GM12878 (cell line): Measurements from ENCODE around the gene RGS18. TPM values are rescaled to one million over a fixed set of nuclear protein-coding genes. Genes with fewer than 3 reads are reported as not detected.

Source experiments
- ATAC-seq: fragments of 200-7000 bp; cut with Tn5 transposase; 3 replicates; pipeline ENCODE4 v1.9.1; 2020; ENCODE audit warnings: mild to moderate bottlenecking, moderate library complexity
- BruUV-seq: library from RNA; stranded (reverse); fragments of 400-500 nt; replicated peaks from 2 replicates; lab custom pipeline; 2021; lab: Mats Ljungman, UMichigan
- CTCF ChIA-PET: fragments of 300-600 bp; sonication (Branson Sonifier 250); formaldehyde crosslinking; extraction: SDS; loops from one replicate; lab custom pipeline; 2021; ENCODE audit warnings: inconsistent platforms; lab: Yijun Ruan, JAX
- POLR2A ChIA-PET: fragments of 350-600 bp; formaldehyde crosslinking; extraction: SDS; loops from one replicate; lab custom pipeline; 2021; ENCODE audit warnings: inconsistent platforms; lab: Charles Lee
- RAD21 ChIA-PET: fragments of 300-600 bp; sonication (Branson Sonifier 250); formaldehyde crosslinking; loops from one replicate; lab custom pipeline; 2023; ENCODE audit warnings: antibody characterized with exemption; ENCODE audit not compliant: unreplicated experiment; lab: Charles Lee
- SMC1A ChIA-PET: fragments of 300-600 bp; sonication (Branson Sonifier 250); formaldehyde crosslinking; loops from one replicate; lab custom pipeline; 2023; ENCODE audit not compliant: unreplicated experiment, uncharacterized antibody; lab: Charles Lee
- DNase-seq: peaks from one replicate; pipeline ENCODE4 v3.0.0-alpha.2; 2011; ENCODE audit warnings: low read depth, low spot score
- FAIRE-seq: peaks from 3 replicates; lab custom pipeline; 2011; peaks lifted over from hg19 to GRCh38; lab: Jason Lieb, UNC
- H2AFZ ChIP-seq: 2 replicates; pipeline ENCODE4 v1.6.0; 2011; ENCODE audit warnings: low read depth, low read length, control low read depth; ENCODE audit not compliant: control insufficient read depth
- H3K27ac ChIP-seq: 2 replicates; pipeline ENCODE4 v1.5.1; 2011; ENCODE audit warnings: control low read depth; ENCODE audit not compliant: control insufficient read depth, insufficient read depth
- H3K27me3 ChIP-seq, 2 experiments: replicated peaks in 1 of 2; 2 replicates each; pipeline versions ENCODE4 v1.6.0 to v1.6.1; 2011; ENCODE audit warnings: low read length in 1 of 2; ENCODE audit not compliant: control insufficient read depth in 2 of 2, insufficient read depth in 2 of 2
- H3K36me3 ChIP-seq, 2 experiments: 2 replicates each; pipeline ENCODE4 v1.5.1; 2011; ENCODE audit warnings: low read length in 1 of 2; ENCODE audit not compliant: control insufficient read depth in 2 of 2, insufficient read depth in 2 of 2
- H3K4me1 ChIP-seq: 2 replicates; pipeline ENCODE4 v1.6.1; 2011; ENCODE audit warnings: mild to moderate bottlenecking, low read length, moderate library complexity, mixed read lengths; ENCODE audit not compliant: control insufficient read depth, insufficient read depth
- H3K4me2 ChIP-seq: 2 replicates; pipeline ENCODE4 v1.6.0; 2011; ENCODE audit warnings: control low read depth; ENCODE audit not compliant: control insufficient read depth, insufficient read depth
- H3K4me3 ChIP-seq: fragments of 200-600 bp; sonication (generic); 2 replicates; pipeline ENCODE4 v1.5.1; 2016
- H3K79me2 ChIP-seq: 2 replicates; pipeline ENCODE4 v1.6.0; 2011; ENCODE audit warnings: low read length; ENCODE audit not compliant: control insufficient read depth, insufficient read depth
- H3K9ac ChIP-seq: 2 replicates; pipeline ENCODE4 v1.8.0; 2011; ENCODE audit warnings: low read length, control low read depth, mixed read lengths; ENCODE audit not compliant: control insufficient read depth, insufficient read depth
- H3K9me3 ChIP-seq: replicated peaks from 3 replicates; pipeline ENCODE4 v1.5.1; 2011; ENCODE audit warnings: mild to moderate bottlenecking, low read length; ENCODE audit not compliant: control insufficient read depth, insufficient read depth
- H4K20me1 ChIP-seq: 2 replicates; pipeline ENCODE4 v1.6.0; 2011; ENCODE audit not compliant: control insufficient read depth, insufficient read depth
- CUX1 ChIP-seq: IDR thresholded peaks from 2 replicates; pipeline ENCODE4 v1.6.1; 2012; ENCODE audit warnings: improper control_type of control experiment, low read depth, low read length; ENCODE audit not compliant: insufficient replicate concordance
- HCFC1 ChIP-seq: fragments of 150-350 bp; IDR thresholded peaks from 2 replicates; pipeline ENCODE4 v1.6.1; 2014; ENCODE audit warnings: low read length
- HSF1 ChIP-seq: fragments of 150-350 bp; IDR thresholded peaks from 2 replicates; pipeline ENCODE4 v1.6.1; 2014; ENCODE audit warnings: mild to moderate bottlenecking, low read depth, low read length
- KLF5 ChIP-seq: fragments of 450-650 bp; IDR thresholded peaks from 2 replicates; pipeline ENCODE4 v1.6.1; 2014; ENCODE audit warnings: mild to moderate bottlenecking; ENCODE audit not compliant: partially characterized antibody
- NFYB ChIP-seq: IDR thresholded peaks from 2 replicates; pipeline ENCODE4 v1.6.1; 2011; ENCODE audit warnings: low read depth, mild to moderate bottlenecking, low read length, improper control_type of control experiment, moderate library complexity; ENCODE audit not compliant: insufficient read depth
- PAX8 ChIP-seq: fragments of 450-650 bp; IDR thresholded peaks from 2 replicates; pipeline ENCODE4 v1.6.1; 2017; ENCODE audit warnings: mild to moderate bottlenecking, moderate library complexity
- RBBP5 ChIP-seq: fragments of 200-600 bp; sonication (generic); conservative IDR thresholded peaks from 2 replicates; pipeline ENCODE4 v1.6.1; 2016
- SUPT20H ChIP-seq: IDR thresholded peaks from 2 replicates; pipeline ENCODE4 v1.6.1; 2011; ENCODE audit warnings: low read depth, mild to moderate bottlenecking, low read length, moderate library complexity, borderline replicate concordance; ENCODE audit not compliant: control insufficient read depth
- SUZ12 ChIP-seq: fragments of 200-600 bp; sonication (generic); IDR thresholded peaks from one replicate; pipeline ENCODE4 v1.6.1; 2018; ENCODE audit warnings: antibody characterized with exemption, mild to moderate bottlenecking; ENCODE audit not compliant: unreplicated experiment
- ZNF622 ChIP-seq: fragments of 450-650 bp; IDR thresholded peaks from 2 replicates; pipeline ENCODE4 v1.6.1; 2017; ENCODE audit warnings: mild to moderate bottlenecking, inconsistent platforms
- WGBS: methylation state at CpG from one replicate; pipeline ENCODE4 v1.1.6; 2016; ENCODE audit warnings: low lambda C conversion rate; ENCODE audit not compliant: insufficient replicate concordance, insufficient coverage; ENCODE audit errors: missing lambda C conversion rate; 5-methylcytosine and 5-hydroxymethylcytosine counted together
- in situ Hi-C: fragments of 300-500 bp; cut with MboI; formaldehyde crosslinking; loops from 9 replicates; pipeline ENCODE4 v1.14.3; 2018; ENCODE audit warnings: mixed read lengths
- intact Hi-C: fragments of 100-400 bp; cut with micrococcal nuclease; formaldehyde crosslinking; loops from one replicate; pipeline ENCODE4 v1.14.2; 2022; ENCODE audit not compliant: unreplicated experiment
- polyA plus RNA-seq, 11 experiments: library from polyadenylated mRNA; depleted of rRNA in 4 of 11; unstranded in 6 of 11; stranded (reverse) in 5 of 11; fragments of >200 nt; fragmentation: Nextera tagmentation in 4 of 11; fragmentation: Illumina TruSeq in 1 of 11; extraction: Ambion mirVana in 4 of 11; extraction: Trizol in 1 of 11; gene quantifications; 1 replicate in 1 of 11; 2 replicates in 10 of 11; pipeline versions ENCODE4 v1.2.1 to v1.2.3, GENCODE V29; 2011 to 2016; ENCODE audit warnings: inconsistent platforms in 2 of 11, missing spikeins in 2 of 11, low read depth in 1 of 11
- total RNA-seq, 4 experiments: library from RNA; depleted of rRNA in 3 of 4; stranded (reverse); fragments of >200 nt in 3 of 4; fragmentation: Illumina TruSeq in 1 of 4; extraction: Trizol in 1 of 4; gene quantifications; 2 replicates each; pipeline versions ENCODE4 v1.2.1 to v1.2.3, GENCODE V29; 2013 to 2021

The RGS18 gene
- total and polyA plus RNA-seq, 10 of the 15 experiments (the other 5 are each of a cell fraction or from before 2014, with no cell fraction given): not detected

- no TSS peak for BruUV-seq
- Histone ChIP-seq H3K9me3 (no peaks in the 10 kb centered on the region), H4K20me1 (no peaks in the 10 kb centered on the region), H3K36me3 (no peaks in the 10 kb centered on the region), H3K9ac (no peak overlapping the region), H3K27me3 (no peaks in the 10 kb centered on the region), H3K79me2 (no peaks in the 10 kb centered on the region), H3K4me1 (no peaks in the 10 kb centered on the region), H2AFZ (no peak overlapping the region), H3K27ac (no peak overlapping the region), H3K4me2 (no peak overlapping the region), H3K4me3 (no peak overlapping the region)
- ChIA-PET SMC1A (no interaction called here), RAD21 (no interaction called here), POLR2A (no interaction called here), CTCF (no interaction called here)
- TF ChIP-seq HCFC1 (no peak), SUPT20H (no peak), SUZ12 (no peak), ZNF622 (no peak), RBBP5 (no peak), CUX1 (no peak), NFYB (no peak), PAX8 (no peak), HSF1 (no peak), KLF5 (no peak)
- intact Hi-C loops (no loop called here), in situ Hi-C loops (no loop called here)
- DNase-seq (no peak), ATAC-seq (no peak), FAIRE-seq (no peak)
- WGBS: 7% methylated on average over 3 of the region's 3 CpGs
Measured at GRCh38 chr1:192225703-192226102, 67.4 kb downstream of the RGS18 start.
